IMR-90 (cell line): ENCODE data around the gene ZG16. TPM values are rescaled to one million over a fixed set of nuclear protein-coding genes. Genes with fewer than 3 reads are reported as not detected.

Experiments
- ATAC-seq: fragments of 200-7000 bp; cut with Tn5 transposase; 2 replicates; pipeline ENCODE4 v1.9.1; 2020; ENCODE audit warnings: low read depth, mild to moderate bottlenecking, moderate library complexity
- BruUV-seq: library from RNA; stranded (reverse); fragments of 400-500 nt; replicated peaks from 2 replicates; lab custom pipeline; 2021; lab: Mats Ljungman, UMichigan
- CTCF ChIA-PET: fragments of 300-600 bp; formaldehyde crosslinking; extraction: SDS; loops from one replicate; lab custom pipeline; 2021; ENCODE audit warnings: antibody characterized with exemption; lab: Yijun Ruan, JAX
- POLR2A ChIA-PET: fragments of 300-600 bp; sonication (Branson Sonifier 250); formaldehyde crosslinking; loops from one replicate; lab custom pipeline; 2022; ENCODE audit warnings: antibody characterized with exemption; ENCODE audit not compliant: unreplicated experiment; lab: Charles Lee
- DNase-seq: peaks from one replicate; pipeline ENCODE4 v3.0.0; 2013
- H2AFZ ChIP-seq: replicated peaks from 2 replicates; pipeline ENCODE3; 2013; ENCODE audit warnings: low read length, mild to moderate bottlenecking; ENCODE audit not compliant: poor library complexity
- H2AK5ac ChIP-seq: 2 replicates; pipeline ENCODE4 v1.6.1; 2013; ENCODE audit warnings: low read depth, low read length, inconsistent platforms
- H2AK9ac ChIP-seq: replicated peaks from 2 replicates; pipeline ENCODE3; 2013; ENCODE audit warnings: mild to moderate bottlenecking, low read depth, low read length, moderate library complexity; ENCODE audit not compliant: poor library complexity
- H2BK120ac ChIP-seq: 2 replicates; pipeline ENCODE4 v1.6.1; 2013; ENCODE audit warnings: low read depth, low read length, inconsistent platforms
- H2BK15ac ChIP-seq: 3 replicates; pipeline ENCODE4 v1.6.1; 2013; ENCODE audit warnings: low read depth, low read length, inconsistent platforms
- H2BK20ac ChIP-seq: 2 replicates; pipeline ENCODE4 v1.6.1; 2013; ENCODE audit warnings: low read depth, mild to moderate bottlenecking, inconsistent platforms, low read length, moderate library complexity
- H2BK5ac ChIP-seq: 2 replicates; pipeline ENCODE4 v1.6.1; 2013; ENCODE audit warnings: mild to moderate bottlenecking, low read depth, low read length, inconsistent platforms; ENCODE audit not compliant: poor library complexity, severe bottlenecking
- H3K14ac ChIP-seq: replicated peaks from 2 replicates; pipeline ENCODE4 v1.6.1; 2013; ENCODE audit warnings: low read depth, low read length, inconsistent platforms
- H3K18ac ChIP-seq: 2 replicates; pipeline ENCODE4 v1.6.1; 2013; ENCODE audit warnings: low read depth, low read length, control low read depth
- H3K23ac ChIP-seq: 2 replicates; pipeline ENCODE4 v1.6.1; 2013; ENCODE audit warnings: low read depth, low read length, inconsistent platforms
- H3K27ac ChIP-seq: 2 replicates; pipeline ENCODE4 v1.5.1; 2013; ENCODE audit warnings: mild to moderate bottlenecking, control low read depth, low read length; ENCODE audit not compliant: insufficient read depth
- H3K27me3 ChIP-seq: 2 replicates; pipeline ENCODE4 v1.6.1; 2013; ENCODE audit warnings: low read length; ENCODE audit not compliant: control insufficient read depth, insufficient read depth
- H3K36me3 ChIP-seq: 2 replicates; pipeline ENCODE4 v1.6.1; 2013; ENCODE audit warnings: low read length, mixed read lengths; ENCODE audit not compliant: control insufficient read depth, insufficient read depth
- H3K4ac ChIP-seq: 2 replicates; pipeline ENCODE4 v1.6.1; 2013; ENCODE audit warnings: low read depth, low read length, inconsistent platforms
- H3K4me1 ChIP-seq: 2 replicates; pipeline ENCODE4 v1.6.1; 2013; ENCODE audit warnings: low read length, mixed read lengths; ENCODE audit not compliant: control insufficient read depth, insufficient read depth
- H3K4me2 ChIP-seq: 2 replicates; pipeline ENCODE4 v1.6.1; 2013; ENCODE audit warnings: low read depth, mild to moderate bottlenecking, control low read depth, low read length, moderate library complexity
- H3K4me3 ChIP-seq: 2 replicates; pipeline ENCODE4 v1.5.1; 2013; ENCODE audit warnings: low read depth, mild to moderate bottlenecking, control low read depth, low read length, moderate library complexity; ENCODE audit not compliant: insufficient read depth
- H3K56ac ChIP-seq: 2 replicates; pipeline ENCODE4 v1.6.1; 2013; ENCODE audit warnings: low read length, inconsistent platforms; ENCODE audit not compliant: insufficient read depth; ENCODE audit errors: extremely low read depth
- H3K79me1 ChIP-seq, 2 experiments: 2 replicates each; pipeline ENCODE4 v1.6.1; 2013; ENCODE audit warnings: low read length in 2 of 2, inconsistent platforms in 1 of 2, low read depth in 1 of 2
- H3K9ac ChIP-seq: 2 replicates; pipeline ENCODE4 v1.6.1; 2013; ENCODE audit warnings: low read depth, low read length, control low read depth
- H3K9me1 ChIP-seq: 2 replicates; pipeline ENCODE4 v1.6.1; 2013; ENCODE audit warnings: low read length, inconsistent platforms; ENCODE audit not compliant: insufficient read depth
- H3K9me3 ChIP-seq: 2 replicates; pipeline ENCODE4 v1.6.1; 2013; ENCODE audit warnings: low read length; ENCODE audit not compliant: control insufficient read depth, insufficient read depth
- H4K20me1 ChIP-seq: 2 replicates; pipeline ENCODE4 v1.6.1; 2013; ENCODE audit warnings: low read length, inconsistent platforms; ENCODE audit not compliant: insufficient read depth
- H4K5ac ChIP-seq: 2 replicates; pipeline ENCODE4 v1.6.1; 2013; ENCODE audit warnings: mild to moderate bottlenecking, low read depth, low read length, control low read depth
- H4K8ac ChIP-seq, 2 experiments: 2 replicates each; pipeline ENCODE4 v1.6.1; 2013; ENCODE audit warnings: low read depth in 2 of 2, low read length in 2 of 2, control low read depth in 1 of 2, inconsistent platforms in 1 of 2
- H4K91ac ChIP-seq: 2 replicates; pipeline ENCODE4 v1.6.1; 2013; ENCODE audit warnings: low read depth, low read length, inconsistent platforms; ENCODE audit not compliant: insufficient read depth
- BHLHE40 ChIP-seq: fragments of 150-350 bp; IDR thresholded peaks from 2 replicates; pipeline ENCODE4 v1.6.1; 2016; ENCODE audit warnings: mild to moderate bottlenecking, low read depth, low read length
- CEBPB ChIP-seq: IDR thresholded peaks from 2 replicates; pipeline ENCODE4 v1.6.1; 2012; ENCODE audit warnings: low read depth, low read length, improper control_type of control experiment
- MAFK ChIP-seq: IDR thresholded peaks from 2 replicates; pipeline ENCODE4 v1.6.1; 2012; ENCODE audit warnings: low read depth, low read length, improper control_type of control experiment
- MXI1 ChIP-seq: IDR thresholded peaks from 2 replicates; pipeline ENCODE4 v1.6.1; 2012; ENCODE audit warnings: low read depth, mild to moderate bottlenecking, low read length, moderate library complexity, borderline replicate concordance
- POLR2A ChIP-seq: IDR thresholded peaks from 2 replicates; pipeline ENCODE4 v1.6.1; 2012; ENCODE audit warnings: mild to moderate bottlenecking, low read depth, low read length
- RFX5 ChIP-seq: IDR thresholded peaks from 2 replicates; pipeline ENCODE4 v1.8.0; 2012; ENCODE audit warnings: low read depth, mild to moderate bottlenecking, low read length, moderate library complexity
- SMC3 ChIP-seq: fragments of 150-350 bp; IDR thresholded peaks from 2 replicates; pipeline ENCODE4 v1.6.1; 2016; ENCODE audit warnings: low read depth, mild to moderate bottlenecking, antibody characterized with exemption, low read length, moderate library complexity
- WGBS, 2 experiments: methylation state at CpG; one replicate each; pipeline versions ENCODE4 v1.1.5 to v1.1.7; 2013; ENCODE audit warnings: missing lambda C conversion rate in 2 of 2; ENCODE audit not compliant: insufficient read length in 1 of 2; ENCODE audit errors: extremely low coverage in 2 of 2; 5-methylcytosine and 5-hydroxymethylcytosine counted together
- dilution Hi-C: fragments of 300-500 bp; cut with HindIII; formaldehyde crosslinking; loops from one replicate; pipeline ENCODE4 v1.14.3; 2018; ENCODE audit warnings: low sequenced_read_pairs; ENCODE audit not compliant: unreplicated experiment
- in situ Hi-C: fragments of 300-500 bp; cut with MboI; formaldehyde crosslinking; loops from 3 replicates; pipeline ENCODE4 v1.14.3; 2019; ENCODE audit warnings: low sequenced_read_pairs, inconsistent platforms, mixed read lengths
- intact Hi-C: fragments of 100-400 bp; cut with micrococcal nuclease; formaldehyde crosslinking; loops from 2 replicates; pipeline ENCODE4 v1.10.0; 2022
- polyA plus RNA-seq, 3 experiments: library from polyadenylated mRNA; depleted of rRNA; stranded (reverse); fragments of >200 nt; gene quantifications; 2 replicates each; pipeline ENCODE4 v1.2.3, GENCODE V29; 2012; ENCODE audit warnings: low replicate concordance in 1 of 3
- total RNA-seq: library from RNA; depleted of rRNA; stranded (reverse); fragments of >200 nt; gene quantifications from 2 replicates; pipeline ENCODE4 v1.2.3, GENCODE V29; 2012
- TF ChIP-seq, protein P1 (sequence below): fragments of 150-350 bp; IDR thresholded peaks from 2 replicates; pipeline ENCODE4 v1.6.1; 2017; ENCODE audit warnings: mild to moderate bottlenecking, antibody characterized with exemption, low read length, low read depth
- TF ChIP-seq, protein P2 (sequence below): fragments of 150-350 bp; IDR thresholded peaks from 2 replicates; pipeline ENCODE4 v1.6.1; 2016; ENCODE audit warnings: low read depth, mild to moderate bottlenecking, low read length, moderate library complexity, borderline replicate concordance
- TF ChIP-seq, protein P3 (sequence below): conservative IDR thresholded peaks from 2 replicates; pipeline ENCODE4 v1.5.1; 2012; ENCODE audit warnings: mild to moderate bottlenecking, low read depth, low read length, improper control_type of control experiment

ZG16 gene
- total and polyA plus RNA-seq, 2 of the 4 experiments (the other 2 are of a cell fraction): not detected

DNA sequence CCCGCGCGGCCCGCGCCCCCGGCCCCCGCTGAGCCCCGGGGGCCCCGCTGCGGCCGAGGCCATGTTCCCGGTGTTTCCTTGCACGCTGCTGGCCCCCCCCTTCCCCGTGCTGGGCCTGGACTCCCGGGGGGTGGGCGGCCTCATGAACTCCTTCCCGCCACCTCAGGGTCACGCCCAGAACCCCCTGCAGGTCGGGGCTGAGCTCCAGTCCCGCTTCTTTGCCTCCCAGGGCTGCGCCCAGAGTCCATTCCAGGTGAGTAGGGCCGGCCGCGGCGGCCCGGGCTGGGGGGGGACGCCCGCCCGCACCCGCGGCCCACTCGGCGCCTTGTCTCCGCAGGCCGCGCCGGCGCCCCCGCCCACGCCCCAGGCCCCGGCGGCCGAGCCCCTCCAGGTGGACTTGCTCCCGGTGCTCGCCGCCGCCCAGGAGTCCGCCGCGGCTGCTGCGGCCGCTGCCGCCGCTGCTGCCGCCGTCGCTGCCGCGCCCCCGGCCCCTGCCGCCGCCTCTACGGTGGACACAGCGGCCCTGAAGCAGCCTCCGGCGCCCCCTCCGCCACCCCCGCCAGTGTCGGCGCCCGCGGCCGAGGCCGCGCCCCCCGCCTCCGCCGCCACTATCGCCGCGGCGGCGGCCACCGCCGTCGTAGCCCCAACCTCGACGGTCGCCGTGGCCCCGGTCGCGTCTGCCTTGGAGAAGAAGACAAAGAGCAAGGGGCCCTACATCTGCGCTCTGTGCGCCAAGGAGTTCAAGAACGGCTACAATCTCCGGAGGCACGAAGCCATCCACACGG, 28.8 kb downstream of the ZG16 start:
- peak overlapping the region; percentile 48 for H2BK120ac ChIP-seq
- intact Hi-C loops (loop anchor here (1.0 kb wide), 1 partner anchor 41 kb away; no protein-coding TSS in a partner anchor), in situ Hi-C loops (no loop called here), dilution Hi-C loops (no loop called here)
- no peaks in the 10 kb centered on the region for H3K9me3 ChIP-seq
- peak overlapping the region; percentile 96; the same call in 1 of the 2 replicates for H3K23ac ChIP-seq
- peak overlapping the region; percentile 71 for H3K4me2 ChIP-seq
- H4K8ac ChIP-seq: peak overlapping the region; percentile 2 to 82; a peak in 2 of 4 replicates
- peak overlapping the region; percentile 27; the same call in 1 of the 2 replicates for H3K18ac ChIP-seq
- H3K4ac ChIP-seq: peak overlapping the region; percentile 91
- H3K9ac ChIP-seq: peak overlapping the region; percentile 86
- H2BK20ac ChIP-seq: no peak overlapping the region
- WGBS, 2 experiments: 0% methylated on average over 66 of the region's 99 CpGs; no CpG with 5 or more reads in 1 of the 2 experiments
- peak overlapping the region; percentile 79 for H2AFZ ChIP-seq
- peak overlapping the region; percentile 86 for H4K91ac ChIP-seq
- no TSS peak for BruUV-seq
- peaks cover 20% of the 10 kb centered on the region for H3K4me1 ChIP-seq
- peak overlapping the region; percentile 89 for H2AK5ac ChIP-seq
- H2BK5ac ChIP-seq: peak overlapping the region; percentile 88
- TF ChIP-seq, protein P1, sequence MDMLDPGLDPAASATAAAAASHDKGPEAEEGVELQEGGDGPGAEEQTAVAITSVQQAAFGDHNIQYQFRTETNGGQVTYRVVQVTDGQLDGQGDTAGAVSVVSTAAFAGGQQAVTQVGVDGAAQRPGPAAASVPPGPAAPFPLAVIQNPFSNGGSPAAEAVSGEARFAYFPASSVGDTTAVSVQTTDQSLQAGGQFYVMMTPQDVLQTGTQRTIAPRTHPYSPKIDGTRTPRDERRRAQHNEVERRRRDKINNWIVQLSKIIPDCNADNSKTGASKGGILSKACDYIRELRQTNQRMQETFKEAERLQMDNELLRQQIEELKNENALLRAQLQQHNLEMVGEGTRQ: no peak
- TF ChIP-seq MXI1: no peak
- no peak for TF ChIP-seq RFX5
- TF ChIP-seq, protein P2, sequence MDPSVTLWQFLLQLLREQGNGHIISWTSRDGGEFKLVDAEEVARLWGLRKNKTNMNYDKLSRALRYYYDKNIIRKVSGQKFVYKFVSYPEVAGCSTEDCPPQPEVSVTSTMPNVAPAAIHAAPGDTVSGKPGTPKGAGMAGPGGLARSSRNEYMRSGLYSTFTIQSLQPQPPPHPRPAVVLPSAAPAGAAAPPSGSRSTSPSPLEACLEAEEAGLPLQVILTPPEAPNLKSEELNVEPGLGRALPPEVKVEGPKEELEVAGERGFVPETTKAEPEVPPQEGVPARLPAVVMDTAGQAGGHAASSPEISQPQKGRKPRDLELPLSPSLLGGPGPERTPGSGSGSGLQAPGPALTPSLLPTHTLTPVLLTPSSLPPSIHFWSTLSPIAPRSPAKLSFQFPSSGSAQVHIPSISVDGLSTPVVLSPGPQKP: no peak
- TF ChIP-seq BHLHE40: no peak
- TF ChIP-seq CEBPB: no peak
- no peak for TF ChIP-seq POLR2A
- no peak for TF ChIP-seq SMC3
- TF ChIP-seq MAFK: no peak
- TF ChIP-seq, protein P3, sequence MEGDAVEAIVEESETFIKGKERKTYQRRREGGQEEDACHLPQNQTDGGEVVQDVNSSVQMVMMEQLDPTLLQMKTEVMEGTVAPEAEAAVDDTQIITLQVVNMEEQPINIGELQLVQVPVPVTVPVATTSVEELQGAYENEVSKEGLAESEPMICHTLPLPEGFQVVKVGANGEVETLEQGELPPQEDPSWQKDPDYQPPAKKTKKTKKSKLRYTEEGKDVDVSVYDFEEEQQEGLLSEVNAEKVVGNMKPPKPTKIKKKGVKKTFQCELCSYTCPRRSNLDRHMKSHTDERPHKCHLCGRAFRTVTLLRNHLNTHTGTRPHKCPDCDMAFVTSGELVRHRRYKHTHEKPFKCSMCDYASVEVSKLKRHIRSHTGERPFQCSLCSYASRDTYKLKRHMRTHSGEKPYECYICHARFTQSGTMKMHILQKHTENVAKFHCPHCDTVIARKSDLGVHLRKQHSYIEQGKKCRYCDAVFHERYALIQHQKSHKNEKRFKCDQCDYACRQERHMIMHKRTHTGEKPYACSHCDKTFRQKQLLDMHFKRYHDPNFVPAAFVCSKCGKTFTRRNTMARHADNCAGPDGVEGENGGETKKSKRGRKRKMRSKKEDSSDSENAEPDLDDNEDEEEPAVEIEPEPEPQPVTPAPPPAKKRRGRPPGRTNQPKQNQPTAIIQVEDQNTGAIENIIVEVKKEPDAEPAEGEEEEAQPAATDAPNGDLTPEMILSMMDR: no peak
- H3K4me3 ChIP-seq: peak overlapping the region; percentile 62
- H3K27me3 ChIP-seq: no peaks in the 10 kb centered on the region
- H3K36me3 ChIP-seq: peaks cover 17% of the 10 kb centered on the region
- peak overlapping the region; percentile 95 for H2AK9ac ChIP-seq
- peak overlapping the region; percentile 59; the same call in 1 of the 2 replicates for H3K14ac ChIP-seq
- POLR2A ChIA-PET: interaction anchor here (1.1 kb wide), 1 partner anchor 9 kb away, joined by 5 read pairs; no protein-coding TSS in a partner anchor
- peak overlapping the region; percentile 73; the same call in 1 of the 2 replicates for H3K56ac ChIP-seq
- peaks cover 4 to 35% of the 10 kb centered on the region in 2 experiments; a peak in 3 of 4 replicates for H3K79me1 ChIP-seq
- H3K27ac ChIP-seq: peak overlapping the region; percentile 95
- H4K5ac ChIP-seq: peak overlapping the region; percentile 45; the same call in 1 of the 2 replicates
- H2BK15ac ChIP-seq: no peak overlapping the region
- H4K20me1 ChIP-seq: peaks cover 30% of the 10 kb centered on the region
- 0 out of 2 replicates have a peak, but pooled peaks cover 3% of the 10 kb centered on the region for H3K9me1 ChIP-seq
- ATAC-seq (no peak), DNase-seq (no peak)
- CTCF ChIA-PET: interaction anchor here (1.1 to 2.4 kb wide), 2 partner anchors 9 to 42 kb away, joined by 4 to 10 read pairs; partner anchors contain the start of gene PAGR1
